HEK293 (cell line): ENCODE data around the gene CLPTM1.

ENCODE experiments used
- BCL11B ChIP-seq: fragments of 450-650 bp; formaldehyde crosslinking; IDR thresholded peaks from 2 replicates; pipeline ENCODE4 v1.5.1; 2016; ENCODE audit warnings: low read depth, missing biosample characterization, missing genetic modification characterization
- GLI2 ChIP-seq: fragments of 450-650 bp; formaldehyde crosslinking; IDR thresholded peaks from 2 replicates; pipeline ENCODE4; 2017; ENCODE audit warnings: missing biosample characterization, missing genetic modification characterization, low read depth, borderline replicate concordance
- KLF1 ChIP-seq: fragments of 450-650 bp; formaldehyde crosslinking; IDR thresholded peaks from 2 replicates; pipeline ENCODE4 v1.5.1; 2016; ENCODE audit warnings: missing biosample characterization, missing genetic modification characterization
- KLF17 ChIP-seq: fragments of 450-650 bp; formaldehyde crosslinking; IDR thresholded peaks from 2 replicates; pipeline ENCODE4 v1.5.1; 2016; ENCODE audit warnings: missing biosample characterization, missing genetic modification characterization
- MEIS1 ChIP-seq: sonication (generic); formaldehyde crosslinking; IDR thresholded peaks from 2 replicates; pipeline ENCODE4 v1.8.1; 2022; ENCODE audit warnings: missing genetic modification reagents, mild to moderate bottlenecking, borderline replicate concordance
- OSR2 ChIP-seq: fragments of 450-650 bp; formaldehyde crosslinking; IDR thresholded peaks from 2 replicates; pipeline ENCODE4 v1.5.1; 2016; ENCODE audit warnings: missing biosample characterization, missing genetic modification characterization
- OVOL3 ChIP-seq: fragments of 450-650 bp; formaldehyde crosslinking; IDR thresholded peaks from 2 replicates; pipeline ENCODE4 v1.5.1; 2016; ENCODE audit warnings: missing biosample characterization, missing genetic modification characterization
- TSHZ1 ChIP-seq: fragments of 450-650 bp; formaldehyde crosslinking; IDR thresholded peaks from 2 replicates; pipeline ENCODE4 v1.5.1; 2016; ENCODE audit warnings: missing biosample characterization, missing genetic modification characterization, borderline replicate concordance
- ZFP69B ChIP-seq: fragments of 450-650 bp; formaldehyde crosslinking; IDR thresholded peaks from 2 replicates; pipeline ENCODE4 v1.5.1; 2016; ENCODE audit warnings: missing biosample characterization, missing genetic modification characterization
- ZNF133 ChIP-seq: fragments of 450-650 bp; formaldehyde crosslinking; IDR thresholded peaks from 2 replicates; pipeline ENCODE4 v1.5.1; 2016; ENCODE audit warnings: missing biosample characterization, missing genetic modification characterization
- ZNF140 ChIP-seq: fragments of 450-650 bp; formaldehyde crosslinking; IDR thresholded peaks from 2 replicates; pipeline ENCODE4 v1.5.1; 2016; ENCODE audit warnings: missing biosample characterization, missing genetic modification characterization
- ZNF169 ChIP-seq: fragments of 450-650 bp; formaldehyde crosslinking; IDR thresholded peaks from 2 replicates; pipeline ENCODE4 v1.5.1; 2016; ENCODE audit warnings: missing biosample characterization, missing genetic modification characterization
- ZNF175 ChIP-seq: fragments of 450-650 bp; formaldehyde crosslinking; IDR thresholded peaks from 2 replicates; pipeline ENCODE4 v1.5.1; 2016; ENCODE audit warnings: missing biosample characterization, missing genetic modification characterization
- ZNF341 ChIP-seq: fragments of 450-650 bp; formaldehyde crosslinking; IDR thresholded peaks from 2 replicates; pipeline ENCODE4; 2016; ENCODE audit warnings: low read depth, missing biosample characterization, missing genetic modification characterization
- ZNF473 ChIP-seq: fragments of 450-650 bp; formaldehyde crosslinking; IDR thresholded peaks from 2 replicates; pipeline ENCODE4 v1.5.1; 2017; ENCODE audit warnings: missing biosample characterization, missing genetic modification characterization
- ZNF488 ChIP-seq: fragments of 450-650 bp; formaldehyde crosslinking; IDR thresholded peaks from 2 replicates; pipeline ENCODE4 v1.5.1; 2016; ENCODE audit warnings: missing biosample characterization, missing genetic modification characterization
- ZNF585B ChIP-seq: fragments of 450-650 bp; formaldehyde crosslinking; IDR thresholded peaks from 2 replicates; pipeline ENCODE4 v1.5.1; 2016; ENCODE audit warnings: missing biosample characterization, missing genetic modification characterization
- ZNF610 ChIP-seq: fragments of 450-650 bp; formaldehyde crosslinking; IDR thresholded peaks from 2 replicates; pipeline ENCODE4 v1.5.1; 2016; ENCODE audit warnings: missing biosample characterization, missing genetic modification characterization, borderline replicate concordance
- ZNF626 ChIP-seq: fragments of 450-650 bp; sonication (Bioruptor Pico); formaldehyde crosslinking; IDR thresholded peaks from 2 replicates; pipeline ENCODE4 v1.5.1; 2018; ENCODE audit warnings: missing biosample characterization, missing genetic modification characterization, inconsistent platforms
- ZNF629 ChIP-seq: fragments of 450-650 bp; formaldehyde crosslinking; IDR thresholded peaks from 2 replicates; pipeline ENCODE4 v1.5.1; 2017; ENCODE audit warnings: missing biosample characterization, missing genetic modification characterization
- ZNF701 ChIP-seq: fragments of 450-650 bp; formaldehyde crosslinking; IDR thresholded peaks from 2 replicates; pipeline ENCODE4 v1.5.1; 2016; ENCODE audit warnings: missing biosample characterization, missing genetic modification characterization
- ZNF768 ChIP-seq: fragments of 450-650 bp; formaldehyde crosslinking; IDR thresholded peaks from 2 replicates; pipeline ENCODE4 v1.5.1; 2018; ENCODE audit warnings: missing biosample characterization, mild to moderate bottlenecking, missing genetic modification characterization
- ZXDB ChIP-seq: fragments of 450-650 bp; formaldehyde crosslinking; IDR thresholded peaks from 2 replicates; pipeline ENCODE4 v1.5.1; 2016; ENCODE audit warnings: missing biosample characterization, missing genetic modification characterization
- TF ChIP-seq, protein P1 (sequence below): fragments of 450-650 bp; formaldehyde crosslinking; IDR thresholded peaks from 2 replicates; pipeline ENCODE4 v1.5.1; 2016; ENCODE audit warnings: missing biosample characterization, missing genetic modification characterization
- TF ChIP-seq, protein P2 (sequence below): fragments of 450-650 bp; formaldehyde crosslinking; IDR thresholded peaks from 2 replicates; pipeline ENCODE4 v1.5.1; 2016; ENCODE audit warnings: missing biosample characterization, missing genetic modification characterization
- TF ChIP-seq, protein P3 (sequence below): fragments of 450-650 bp; formaldehyde crosslinking; IDR thresholded peaks from 2 replicates; pipeline ENCODE4 v1.5.1; 2016; ENCODE audit warnings: missing biosample characterization, missing genetic modification characterization
- TF ChIP-seq, protein P4 (sequence below): fragments of 450-650 bp; formaldehyde crosslinking; IDR thresholded peaks from 2 replicates; pipeline ENCODE4 v1.5.1; 2016; ENCODE audit warnings: missing biosample characterization, missing genetic modification characterization

CLPTM1 gene

GRCh38 chr19:44954649-44955504 lies at the start of gene CLPTM1 (continued):
- TF ChIP-seq ZNF175 (tag by site-specific recombination) (no peak), ZNF488 (tag by site-specific recombination) (no peak), BCL11B (no peak), ZNF341 (no peak), ZNF768 (tag by site-specific recombination) (no peak), ZNF140 (tag by site-specific recombination) (no peak), ZXDB (tag by site-specific recombination) (peak; percentile 97), ZNF169 (tag by site-specific recombination) (no peak), ZFP69B (peak; percentile 83; the same call in 1 of the 2 replicates), ZNF133 (tag by site-specific recombination) (no peak), OVOL3 (tag by site-specific recombination) (peak; percentile 88), ZNF585B (tag by site-specific recombination) (no peak), ZNF610 (tag by site-specific recombination) (no peak), MEIS1 (no peak), KLF17 (tag by site-specific recombination) (peak; percentile 47; the same call in 1 of the 2 replicates), TSHZ1 (tag by site-specific recombination) (no peak), GLI2 (tag by site-specific recombination) (no peak), OSR2 (no peak), ZNF629 (peak; percentile 92), ZNF473 (no peak), KLF1 (peak; percentile 89), ZNF626 (tag by site-specific recombination) (no peak), ZNF701 (no peak)
- TF ChIP-seq, protein P1, sequence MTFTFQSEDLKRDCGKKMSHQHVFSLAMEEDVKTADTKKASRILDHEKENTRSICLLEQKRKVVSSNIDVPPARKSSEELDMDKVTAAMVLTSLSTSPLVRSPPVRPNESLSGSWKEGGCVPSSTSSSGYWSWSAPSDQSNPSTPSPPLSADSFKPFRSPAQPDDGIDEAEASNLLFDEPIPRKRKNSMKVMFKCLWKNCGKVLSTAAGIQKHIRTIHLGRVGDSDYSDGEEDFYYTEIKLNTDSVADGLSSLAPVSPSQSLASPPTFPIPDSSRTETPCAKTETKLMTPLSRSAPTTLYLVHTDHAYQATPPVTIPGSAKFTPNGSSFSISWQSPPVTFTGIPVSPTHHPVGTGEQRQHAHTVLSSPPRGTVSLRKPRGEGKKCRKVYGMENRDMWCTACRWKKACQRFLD (tag by site-specific recombination) = no peak
- TF ChIP-seq, protein P2, sequence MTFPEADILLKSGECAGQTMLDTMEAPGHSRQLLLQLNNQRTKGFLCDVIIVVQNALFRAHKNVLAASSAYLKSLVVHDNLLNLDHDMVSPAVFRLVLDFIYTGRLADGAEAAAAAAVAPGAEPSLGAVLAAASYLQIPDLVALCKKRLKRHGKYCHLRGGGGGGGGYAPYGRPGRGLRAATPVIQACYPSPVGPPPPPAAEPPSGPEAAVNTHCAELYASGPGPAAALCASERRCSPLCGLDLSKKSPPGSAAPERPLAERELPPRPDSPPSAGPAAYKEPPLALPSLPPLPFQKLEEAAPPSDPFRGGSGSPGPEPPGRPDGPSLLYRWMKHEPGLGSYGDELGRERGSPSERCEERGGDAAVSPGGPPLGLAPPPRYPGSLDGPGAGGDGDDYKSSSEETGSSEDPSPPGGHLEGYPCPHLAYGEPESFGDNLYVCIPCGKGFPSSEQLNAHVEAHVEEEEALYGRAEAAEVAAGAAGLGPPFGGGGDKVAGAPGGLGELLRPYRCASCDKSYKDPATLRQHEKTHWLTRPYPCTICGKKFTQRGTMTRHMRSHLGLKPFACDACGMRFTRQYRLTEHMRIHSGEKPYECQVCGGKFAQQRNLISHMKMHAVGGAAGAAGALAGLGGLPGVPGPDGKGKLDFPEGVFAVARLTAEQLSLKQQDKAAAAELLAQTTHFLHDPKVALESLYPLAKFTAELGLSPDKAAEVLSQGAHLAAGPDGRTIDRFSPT (tag by site-specific recombination) = no peak
- TF ChIP-seq, protein P3, sequence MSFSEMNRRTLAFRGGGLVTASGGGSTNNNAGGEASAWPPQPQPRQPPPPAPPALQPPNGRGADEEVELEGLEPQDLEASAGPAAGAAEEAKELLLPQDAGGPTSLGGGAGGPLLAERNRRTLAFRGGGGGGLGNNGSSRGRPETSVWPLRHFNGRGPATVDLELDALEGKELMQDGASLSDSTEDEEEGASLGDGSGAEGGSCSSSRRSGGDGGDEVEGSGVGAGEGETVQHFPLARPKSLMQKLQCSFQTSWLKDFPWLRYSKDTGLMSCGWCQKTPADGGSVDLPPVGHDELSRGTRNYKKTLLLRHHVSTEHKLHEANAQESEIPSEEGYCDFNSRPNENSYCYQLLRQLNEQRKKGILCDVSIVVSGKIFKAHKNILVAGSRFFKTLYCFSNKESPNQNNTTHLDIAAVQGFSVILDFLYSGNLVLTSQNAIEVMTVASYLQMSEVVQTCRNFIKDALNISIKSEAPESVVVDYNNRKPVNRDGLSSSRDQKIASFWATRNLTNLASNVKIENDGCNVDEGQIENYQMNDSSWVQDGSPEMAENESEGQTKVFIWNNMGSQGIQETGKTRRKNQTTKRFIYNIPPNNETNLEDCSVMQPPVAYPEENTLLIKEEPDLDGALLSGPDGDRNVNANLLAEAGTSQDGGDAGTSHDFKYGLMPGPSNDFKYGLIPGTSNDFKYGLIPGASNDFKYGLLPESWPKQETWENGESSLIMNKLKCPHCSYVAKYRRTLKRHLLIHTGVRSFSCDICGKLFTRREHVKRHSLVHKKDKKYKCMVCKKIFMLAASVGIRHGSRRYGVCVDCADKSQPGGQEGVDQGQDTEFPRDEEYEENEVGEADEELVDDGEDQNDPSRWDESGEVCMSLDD = 0 out of 2 replicates have a peak, but pooled peaks have one; percentile 44
- TF ChIP-seq, protein P4, sequence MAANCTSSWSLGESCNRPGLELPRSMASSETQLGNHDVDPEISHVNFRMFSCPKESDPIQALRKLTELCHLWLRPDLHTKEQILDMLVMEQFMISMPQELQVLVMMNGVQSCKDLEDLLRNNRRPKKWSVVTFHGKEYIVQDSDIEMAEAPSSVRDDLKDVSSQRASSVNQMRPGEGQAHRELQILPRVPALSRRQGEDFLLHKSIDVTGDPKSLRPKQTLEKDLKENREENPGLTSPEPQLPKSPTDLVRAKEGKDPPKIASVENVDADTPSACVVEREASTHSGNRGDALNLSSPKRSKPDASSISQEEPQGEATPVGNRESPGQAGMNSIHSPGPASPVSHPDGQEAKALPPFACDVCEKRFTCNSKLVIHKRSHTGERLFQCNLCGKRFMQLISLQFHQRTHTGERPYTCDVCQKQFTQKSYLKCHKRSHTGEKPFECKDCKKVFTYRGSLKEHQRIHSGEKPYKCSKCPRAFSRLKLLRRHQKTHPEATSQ (tag by site-specific recombination) = no peak
